ENCODE results near the gene MYOM3.

Gene MYOM3

DNA sequence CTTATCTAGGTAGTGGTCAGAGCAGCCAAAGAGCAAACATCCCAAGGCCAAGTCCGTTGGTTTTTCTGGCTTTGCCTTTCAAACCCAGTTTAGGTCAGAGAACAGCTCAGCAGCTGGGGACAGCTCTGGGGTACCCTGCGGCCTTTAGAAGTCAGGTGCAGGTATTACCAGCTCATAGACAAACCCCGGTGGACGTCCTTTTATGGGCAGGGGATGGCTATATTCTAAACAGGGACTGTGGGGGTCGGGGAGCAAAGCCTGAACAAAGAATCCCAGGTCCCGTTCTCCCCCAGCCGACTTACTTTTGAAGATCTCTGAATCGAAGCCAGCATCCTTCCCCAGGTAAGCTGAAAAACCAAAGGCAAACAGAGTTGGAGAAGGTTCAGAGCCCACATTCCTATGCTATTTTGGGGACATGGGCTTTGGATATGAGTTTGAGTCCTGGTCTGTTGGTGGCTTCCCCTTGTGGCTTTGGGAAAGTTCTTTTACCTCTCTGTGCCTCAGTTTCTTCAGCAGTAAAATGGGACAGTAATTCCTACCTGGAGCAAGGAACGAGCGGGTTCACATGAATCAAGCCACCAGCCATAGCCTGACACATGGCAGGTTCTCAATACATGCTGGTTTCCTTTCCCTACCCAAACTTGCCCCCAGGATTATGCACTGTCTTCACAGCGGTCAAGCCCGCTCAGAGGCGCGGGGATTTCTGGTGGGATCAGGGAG, 16.6 kb downstream of the MYOM3 start:
- TF ChIP-seq JUND (IDR thresholded peaks at IDR 0.05; ENCODE audit: low read depth): no peak
- DNase-seq (ENCODE audit: low read depth in 1 of 2, low spot score in 1 of 2): no peak
- in situ Hi-C loops (cut with HindIII; ENCODE audit: low pct_unique_long_range_greater_than_20kb, low sequenced_read_pairs): no loop called here

DNA sequence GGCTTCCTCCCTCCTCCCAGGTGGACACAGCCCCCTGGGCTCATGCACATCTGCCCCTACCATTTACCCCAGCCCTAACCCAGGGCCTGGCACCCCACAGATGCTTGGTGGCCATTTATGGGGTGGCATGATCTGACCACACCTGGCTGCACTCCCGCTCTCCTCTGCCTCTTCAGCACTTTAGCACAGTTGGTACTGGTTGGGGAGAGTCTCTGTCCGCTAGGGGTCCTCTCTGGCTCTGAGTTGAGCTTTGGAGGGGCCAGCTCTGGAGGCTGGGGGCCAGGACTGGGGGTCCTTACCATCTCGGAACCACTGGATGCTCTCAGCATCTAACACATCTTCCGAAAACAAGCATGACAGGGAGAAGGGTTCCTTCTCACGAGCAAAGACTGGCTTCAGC, 17.4 kb downstream of the MYOM3 start:
- TF ChIP-seq JUND (IDR thresholded peaks at IDR 0.05; ENCODE audit: low read depth): no peak
- in situ Hi-C loops (cut with HindIII; ENCODE audit: low pct_unique_long_range_greater_than_20kb, low sequenced_read_pairs): no loop called here

DNA sequence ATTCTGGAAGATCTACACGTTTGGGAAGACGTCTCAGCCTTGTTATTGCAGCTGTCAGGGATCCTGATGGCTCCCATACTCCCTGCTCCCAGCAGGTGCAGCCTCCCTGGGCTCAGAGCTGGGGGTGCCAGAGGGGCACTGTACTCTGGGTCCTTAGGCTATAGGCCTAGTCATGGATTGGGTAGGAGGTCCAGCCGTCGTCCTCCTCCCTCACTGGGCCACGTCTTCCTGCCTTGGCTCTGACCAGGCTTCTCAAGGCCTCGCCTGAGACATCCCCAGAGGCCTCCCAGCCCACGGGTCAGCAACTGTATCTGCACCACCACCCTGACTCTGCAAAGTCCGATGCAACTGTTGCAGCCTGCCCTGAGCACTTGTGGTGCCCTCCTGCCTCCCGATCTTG, 18.2 kb downstream of the MYOM3 start:
- in situ Hi-C loops (cut with HindIII; ENCODE audit: low pct_unique_long_range_greater_than_20kb, low sequenced_read_pairs): no loop called here
- no peak for DNase-seq (ENCODE audit: low read depth in 1 of 2, low spot score in 1 of 2)
- no peak for TF ChIP-seq JUND (IDR thresholded peaks at IDR 0.05; ENCODE audit: low read depth)

More for the DNA sequence above, 17.4 kb downstream of the MYOM3 start:
- no peak for DNase-seq (ENCODE audit: low read depth in 1 of 2, low spot score in 1 of 2)

- DNase-seq (ENCODE audit: low read depth in 1 of 2, low spot score in 1 of 2): no peak
- in situ Hi-C loops (cut with HindIII; ENCODE audit: low pct_unique_long_range_greater_than_20kb, low sequenced_read_pairs): no loop called here
- TF ChIP-seq JUND (IDR thresholded peaks at IDR 0.05; ENCODE audit: low read depth): no peak
Measured at GRCh38 chr1:24092979-24093378, 19.0 kb downstream of the MYOM3 start.

- in situ Hi-C loops (cut with HindIII; ENCODE audit: low pct_unique_long_range_greater_than_20kb, low sequenced_read_pairs): no loop called here
- TF ChIP-seq JUND (IDR thresholded peaks at IDR 0.05; ENCODE audit: low read depth): no peak
- no peak for DNase-seq (ENCODE audit: low read depth in 1 of 2, low spot score in 1 of 2)
Measured at GRCh38 chr1:24091971-24092482, 19.9 kb downstream of the MYOM3 start.

GRCh38 chr1:24090736-24091135, 21.2 kb downstream of the MYOM3 start:
- TF ChIP-seq JUND (IDR thresholded peaks at IDR 0.05; ENCODE audit: low read depth): no peak
- in situ Hi-C loops (cut with HindIII; ENCODE audit: low pct_unique_long_range_greater_than_20kb, low sequenced_read_pairs): no loop called here
- no peak for DNase-seq (ENCODE audit: low read depth in 1 of 2, low spot score in 1 of 2)

GRCh38 chr1:24089743-24090555, 22.0 kb downstream of the MYOM3 start:
- no peak for DNase-seq (ENCODE audit: low read depth in 1 of 2, low spot score in 1 of 2)
- in situ Hi-C loops (cut with HindIII; ENCODE audit: low pct_unique_long_range_greater_than_20kb, low sequenced_read_pairs): no loop called here
- TF ChIP-seq JUND (IDR thresholded peaks at IDR 0.05; ENCODE audit: low read depth): no peak

GRCh38 chr1:24089027-24089742, 22.8 kb downstream of the MYOM3 start:
- DNase-seq (ENCODE audit: low read depth in 1 of 2, low spot score in 1 of 2): no peak
- TF ChIP-seq JUND (IDR thresholded peaks at IDR 0.05; ENCODE audit: low read depth): no peak
- in situ Hi-C loops (cut with HindIII; ENCODE audit: low pct_unique_long_range_greater_than_20kb, low sequenced_read_pairs): no loop called here

DNA sequence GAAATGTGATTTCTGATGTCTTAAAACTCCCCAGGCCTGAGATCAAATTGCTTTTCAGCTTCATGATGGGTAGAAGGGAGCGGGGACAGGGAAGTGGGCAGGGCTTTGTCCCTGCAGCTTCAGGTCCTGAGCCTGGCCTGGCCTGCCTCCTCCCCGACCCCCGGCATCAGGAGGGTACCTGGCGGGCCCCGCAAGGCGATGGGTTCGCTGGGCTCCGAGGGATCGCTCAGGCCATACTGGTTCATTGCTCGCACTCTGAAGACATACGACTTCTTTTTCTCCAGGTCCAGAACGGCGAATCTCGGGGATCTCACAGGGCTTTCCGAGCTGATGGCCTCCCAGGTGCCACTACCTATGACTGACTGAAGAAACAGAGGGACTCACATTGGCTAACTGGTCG, 25.5 kb downstream of the MYOM3 start:
- DNase-seq (ENCODE audit: low read depth in 1 of 2, low spot score in 1 of 2): no peak
- in situ Hi-C loops (cut with HindIII; ENCODE audit: low pct_unique_long_range_greater_than_20kb, low sequenced_read_pairs): no loop called here
- no peak for TF ChIP-seq JUND (IDR thresholded peaks at IDR 0.05; ENCODE audit: low read depth)

GRCh38 chr1:24085546-24085945, 26.4 kb downstream of the MYOM3 start:
- in situ Hi-C loops (cut with HindIII; ENCODE audit: low pct_unique_long_range_greater_than_20kb, low sequenced_read_pairs): no loop called here
- TF ChIP-seq JUND (IDR thresholded peaks at IDR 0.05; ENCODE audit: low read depth): no peak
- no peak for DNase-seq (ENCODE audit: low read depth in 1 of 2, low spot score in 1 of 2)

DNA sequence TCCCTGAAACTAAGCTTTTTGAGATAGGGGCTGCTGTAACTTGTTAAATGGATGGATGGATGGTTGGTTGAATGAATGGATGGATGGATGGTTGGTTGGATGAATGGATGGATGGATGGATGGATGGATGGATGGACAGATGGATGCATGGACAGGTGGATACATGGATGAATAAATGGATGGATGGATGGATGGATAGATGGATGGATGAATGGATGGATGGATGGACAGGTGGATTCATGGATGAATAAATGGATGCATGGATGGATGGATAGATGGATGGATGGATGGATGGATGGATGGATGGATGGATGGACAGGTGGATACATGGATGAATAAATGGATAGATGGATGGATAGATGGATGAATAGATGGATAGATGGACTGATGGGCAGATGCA, 26.9 kb downstream of the MYOM3 start:
- no peak for DNase-seq (ENCODE audit: low read depth in 1 of 2, low spot score in 1 of 2)
- in situ Hi-C loops (cut with HindIII; ENCODE audit: low pct_unique_long_range_greater_than_20kb, low sequenced_read_pairs): no loop called here
- no peak for TF ChIP-seq JUND (IDR thresholded peaks at IDR 0.05; ENCODE audit: low read depth)

DNA sequence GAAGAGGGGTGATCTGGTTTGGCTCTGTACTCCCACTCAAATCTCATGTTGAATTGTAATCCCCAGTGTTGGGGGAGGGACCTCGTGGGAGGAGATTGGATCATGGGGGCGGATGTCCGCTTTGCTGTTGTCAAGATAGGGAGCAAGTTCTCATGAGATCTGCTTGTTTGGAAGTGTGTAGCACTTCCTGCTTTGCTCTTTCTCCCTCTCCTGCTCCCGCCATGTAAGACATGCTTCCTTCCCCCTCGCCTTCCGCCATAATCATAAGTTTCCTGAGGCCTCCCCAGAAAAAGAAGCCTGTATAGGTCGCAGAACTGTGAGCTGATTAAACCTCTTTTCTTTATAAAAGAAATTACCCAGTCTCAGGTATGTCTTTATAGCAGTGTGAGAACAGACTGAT, 27.9 kb downstream of the MYOM3 start:
- DNase-seq (ENCODE audit: low read depth in 1 of 2, low spot score in 1 of 2): no peak
- in situ Hi-C loops (cut with HindIII; ENCODE audit: low pct_unique_long_range_greater_than_20kb, low sequenced_read_pairs): no loop called here
- TF ChIP-seq JUND (IDR thresholded peaks at IDR 0.05; ENCODE audit: low read depth): no peak

GRCh38 chr1:24082372-24082771, 29.6 kb downstream of the MYOM3 start:
- no peak for TF ChIP-seq JUND (IDR thresholded peaks at IDR 0.05; ENCODE audit: low read depth)
- in situ Hi-C loops (cut with HindIII; ENCODE audit: low pct_unique_long_range_greater_than_20kb, low sequenced_read_pairs): no loop called here
- no peak for DNase-seq (ENCODE audit: low read depth in 1 of 2, low spot score in 1 of 2)
